ENCODE results near the gene SLC6A12.

Gene SLC6A12

DNA sequence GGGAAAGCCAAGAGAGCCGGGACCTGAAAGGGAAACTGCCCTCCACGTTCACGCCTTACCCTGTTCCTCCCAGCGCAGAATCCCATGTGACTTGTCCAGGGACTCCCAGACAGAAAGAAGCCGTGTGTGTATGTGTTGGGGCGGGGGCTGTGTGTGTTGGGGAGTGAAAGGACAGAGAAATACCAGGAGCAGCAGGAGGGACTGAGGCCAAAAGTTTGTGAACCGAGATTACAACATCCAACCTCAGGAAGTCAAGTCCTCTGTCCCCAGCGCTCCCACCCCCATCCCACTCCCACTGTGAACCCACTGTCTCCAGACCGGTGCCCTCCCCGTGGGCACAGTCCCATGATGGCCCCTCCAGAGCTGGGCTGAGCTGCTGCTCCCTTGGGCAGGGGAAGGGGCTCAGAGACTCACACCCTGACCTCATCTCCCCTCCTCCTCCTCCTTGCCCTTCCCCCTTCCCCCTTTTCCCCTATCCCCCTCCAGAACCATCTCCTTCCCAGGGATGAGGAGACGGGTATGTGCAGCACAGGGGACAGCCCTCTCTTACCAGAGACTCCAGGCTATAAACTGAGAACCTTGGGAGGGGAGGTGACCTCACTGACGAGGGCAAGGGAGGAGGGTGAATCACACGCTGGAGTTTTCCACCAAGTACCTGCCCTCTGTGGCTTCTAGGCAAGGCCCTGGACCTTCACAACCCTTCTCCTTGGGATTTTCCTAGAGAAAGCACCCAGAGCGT is at the start of gene SLC6A12:
Gene SLC6A12 (minus strand): TSS at position 155 of the 739 bp plus-strand sequence. CDS start 4,171 bp downstream, outside the sequence.
- Mint-ChIP-seq H3K27ac (no peak within 1 kb of the TSS), H3K4me3 (no peak within 1 kb of the TSS), H3K9me3 (no peaks in the 10 kb centered on the region), H3K27me3 (ENCODE audit: low read depth) (peaks cover 7% of the 10 kb centered on the region), H3K4me1 (ENCODE audit: low read depth) (no peaks in the 10 kb centered on the region), H3K36me3 (ENCODE audit: low read depth) (no peaks in the 10 kb centered on the region)

DNA sequence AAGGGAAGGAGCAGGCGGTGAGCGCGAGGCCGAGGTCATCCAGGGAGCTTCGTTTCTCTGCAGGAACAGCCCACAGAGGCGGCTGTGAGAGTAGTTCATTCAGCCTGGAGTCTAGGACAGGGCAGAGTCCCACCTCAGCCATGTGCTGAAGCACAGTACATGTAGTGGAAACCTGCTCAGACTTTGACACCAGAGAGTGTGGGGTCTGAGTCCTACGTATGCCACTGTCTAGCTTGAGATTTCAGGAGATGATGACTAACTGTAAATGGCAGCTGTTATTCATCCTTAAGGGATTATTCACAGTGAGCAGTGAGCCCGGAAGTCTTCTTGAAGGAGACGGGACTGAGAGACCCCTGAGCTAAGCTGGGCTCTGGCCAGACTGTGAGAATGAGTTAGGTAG is 49.6 kb upstream of the SLC6A12 start:
- Mint-ChIP-seq H3K27ac (no peak overlapping the region), H3K27me3 (ENCODE audit: low read depth) (peaks cover 5% of the 10 kb centered on the region), H3K36me3 (ENCODE audit: low read depth) (no peaks in the 10 kb centered on the region), H3K9me3 (no peaks in the 10 kb centered on the region), H3K4me3 (no peak overlapping the region), H3K4me1 (ENCODE audit: low read depth) (no peaks in the 10 kb centered on the region)

DNA sequence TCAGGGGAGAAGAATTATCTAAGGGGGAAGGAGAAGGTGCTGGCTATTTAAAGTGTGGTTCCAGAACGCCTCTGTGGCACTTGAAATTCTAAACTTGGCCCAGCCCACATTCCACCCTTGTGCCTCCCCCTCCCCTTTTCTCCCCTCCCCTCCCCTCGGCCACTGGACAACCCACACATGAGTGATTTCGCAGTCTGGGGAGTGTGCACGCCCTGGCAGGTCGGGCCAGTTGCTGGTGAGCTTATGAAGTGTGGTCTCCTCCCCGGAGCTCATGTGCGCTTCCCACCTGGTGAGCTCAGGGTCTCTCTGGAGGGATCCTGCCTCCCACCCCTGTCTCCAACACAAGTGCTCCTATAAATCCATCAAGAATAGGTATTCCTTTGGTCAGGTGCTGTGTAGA is 48.9 kb upstream of the SLC6A12 start, which contains the start of gene SLC6A13:
Gene SLC6A13 (minus strand): TSS at position 20 of the 400 bp plus-strand sequence. CDS start 2,784 bp downstream, outside the sequence.
- no peak within 1 kb of the TSS for H3K27ac Mint-ChIP-seq
- no peak within 1 kb of the TSS for H3K4me3 Mint-ChIP-seq
- no peaks in the 10 kb centered on the region for H3K36me3 Mint-ChIP-seq (ENCODE audit: low read depth)
- peaks cover 5% of the 10 kb centered on the region for H3K27me3 Mint-ChIP-seq (ENCODE audit: low read depth)
- H3K9me3 Mint-ChIP-seq, result no peaks in the 10 kb centered on the region
- no peaks in the 10 kb centered on the region for H3K4me1 Mint-ChIP-seq (ENCODE audit: low read depth)

DNA sequence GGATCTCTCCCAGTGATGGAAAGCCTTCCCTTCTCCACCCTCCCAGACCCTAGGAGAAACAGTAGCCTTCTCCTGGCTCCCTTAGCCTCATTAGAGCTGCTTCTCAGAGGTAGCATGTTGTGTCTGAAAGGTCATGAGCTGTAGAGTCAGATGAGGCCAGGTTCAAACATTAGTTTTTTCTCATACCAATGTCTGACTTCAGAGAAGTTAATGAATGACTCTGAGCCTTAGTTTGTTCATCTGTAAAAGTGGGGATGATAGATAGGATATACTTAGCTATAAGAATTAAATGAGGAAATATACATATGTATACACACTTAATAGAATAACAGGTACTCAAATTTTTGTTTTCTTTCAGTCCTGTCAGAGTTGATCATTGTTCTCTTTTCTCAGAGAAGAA is 48.2 kb upstream of the SLC6A12 start:
- Mint-ChIP-seq H3K27me3 (ENCODE audit: low read depth) (peaks cover 5% of the 10 kb centered on the region), H3K9me3 (no peaks in the 10 kb centered on the region), H3K27ac (no peak overlapping the region), H3K4me1 (ENCODE audit: low read depth) (no peaks in the 10 kb centered on the region), H3K4me3 (no peak overlapping the region), H3K36me3 (ENCODE audit: low read depth) (no peaks in the 10 kb centered on the region)

DNA sequence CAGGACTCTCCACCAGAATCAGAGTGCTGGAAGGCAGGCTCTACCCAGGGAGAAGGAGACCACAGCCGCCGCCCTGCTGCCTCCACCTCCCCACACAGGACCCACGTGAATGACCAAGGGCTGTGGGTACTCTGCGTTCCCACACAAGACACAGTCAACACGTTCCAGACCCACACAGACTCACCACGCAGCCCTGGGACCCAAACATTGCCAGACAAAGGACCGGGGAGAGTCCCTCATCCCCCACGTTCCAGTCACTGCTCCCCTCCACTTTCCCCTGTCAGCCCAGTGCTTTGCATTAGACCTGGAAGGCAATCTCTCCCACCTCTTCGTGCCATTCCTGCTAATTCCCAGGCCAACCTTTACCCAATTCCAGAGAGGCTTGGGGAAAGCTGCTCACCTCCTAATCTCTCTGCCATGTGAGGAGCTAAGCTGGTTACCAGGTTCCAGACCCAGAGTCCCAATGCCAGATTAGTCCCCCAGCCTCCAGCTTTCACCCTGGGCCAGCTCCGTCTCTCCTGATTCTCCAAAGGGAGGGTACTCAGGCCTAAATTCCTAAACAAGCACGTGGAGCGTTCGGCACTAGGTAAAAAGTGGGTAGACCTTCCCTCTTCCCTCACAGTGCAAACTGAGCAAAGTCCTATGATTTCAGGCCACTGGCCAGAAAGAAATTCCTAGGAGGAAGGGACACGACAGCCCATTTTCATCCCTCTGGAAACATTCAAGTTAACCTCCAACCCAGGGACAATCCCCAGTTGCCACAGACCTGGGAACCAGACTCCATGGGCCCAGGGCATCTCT is 43.8 kb upstream of the SLC6A12 start:
- no peak overlapping the region for H3K27ac Mint-ChIP-seq
- no peaks in the 10 kb centered on the region for H3K9me3 Mint-ChIP-seq
- H3K4me1 Mint-ChIP-seq (ENCODE audit: low read depth), result no peaks in the 10 kb centered on the region
- H3K36me3 Mint-ChIP-seq (ENCODE audit: low read depth), result no peaks in the 10 kb centered on the region
- H3K27me3 Mint-ChIP-seq (ENCODE audit: low read depth), result peaks cover 8% of the 10 kb centered on the region
- H3K4me3 Mint-ChIP-seq, result no peak overlapping the region

DNA sequence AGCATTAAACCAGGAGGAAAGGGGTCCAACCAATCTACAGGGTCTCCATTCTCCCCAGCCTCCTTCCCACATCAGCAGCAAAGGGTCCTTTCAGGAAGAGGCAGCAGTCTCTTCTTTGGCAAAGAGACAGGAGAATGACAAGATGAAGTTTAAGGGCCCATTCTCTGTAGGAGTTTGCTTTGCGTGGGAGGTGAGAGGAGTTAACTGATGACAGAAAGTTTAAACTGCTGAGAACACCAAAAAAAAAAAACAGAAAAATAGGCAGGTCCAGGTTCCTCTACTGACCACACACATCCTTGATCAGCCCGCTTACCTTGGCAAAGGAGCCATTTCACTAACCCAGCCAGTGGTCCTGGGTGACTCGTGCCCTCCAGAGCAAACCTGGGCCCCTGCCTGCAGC is 43.0 kb upstream of the SLC6A12 start:
- Mint-ChIP-seq H3K9me3 (no peaks in the 10 kb centered on the region), H3K27me3 (ENCODE audit: low read depth) (peaks cover 8% of the 10 kb centered on the region)

GRCh38 chr12:256225-256624 is 42.3 kb upstream of the SLC6A12 start:
- Mint-ChIP-seq H3K4me3 (no peak overlapping the region), H3K27me3 (ENCODE audit: low read depth) (peaks cover 8% of the 10 kb centered on the region), H3K27ac (no peak overlapping the region), H3K36me3 (ENCODE audit: low read depth) (no peaks in the 10 kb centered on the region), H3K9me3 (no peaks in the 10 kb centered on the region), H3K4me1 (ENCODE audit: low read depth) (no peaks in the 10 kb centered on the region)

More for the DNA sequence above, 43.0 kb upstream of the SLC6A12 start:
- Mint-ChIP-seq H3K27ac (no peak overlapping the region), H3K4me1 (ENCODE audit: low read depth) (no peaks in the 10 kb centered on the region), H3K4me3 (no peak overlapping the region), H3K36me3 (ENCODE audit: low read depth) (no peaks in the 10 kb centered on the region)

- H3K4me1 Mint-ChIP-seq (ENCODE audit: low read depth), result no peaks in the 10 kb centered on the region
- no peaks in the 10 kb centered on the region for H3K9me3 Mint-ChIP-seq
- H3K4me3 Mint-ChIP-seq, result no peak overlapping the region
- H3K27me3 Mint-ChIP-seq (ENCODE audit: low read depth), result peaks cover 7% of the 10 kb centered on the region
- H3K27ac Mint-ChIP-seq, result no peak overlapping the region
- no peaks in the 10 kb centered on the region for H3K36me3 Mint-ChIP-seq (ENCODE audit: low read depth)
Measured at GRCh38 chr12:254912-255311, 41.0 kb upstream of the SLC6A12 start.

- no peak overlapping the region for H3K27ac Mint-ChIP-seq
- H3K4me1 Mint-ChIP-seq (ENCODE audit: low read depth), result no peaks in the 10 kb centered on the region
- no peak overlapping the region for H3K4me3 Mint-ChIP-seq
- no peaks in the 10 kb centered on the region for H3K36me3 Mint-ChIP-seq (ENCODE audit: low read depth)
- H3K9me3 Mint-ChIP-seq, result no peaks in the 10 kb centered on the region
- peaks cover 4% of the 10 kb centered on the region for H3K27me3 Mint-ChIP-seq (ENCODE audit: low read depth)
Measured at GRCh38 chr12:254039-254438, 40.1 kb upstream of the SLC6A12 start.

- no peaks in the 10 kb centered on the region for H3K36me3 Mint-ChIP-seq (ENCODE audit: low read depth)
- no peaks in the 10 kb centered on the region for H3K9me3 Mint-ChIP-seq
Measured at GRCh38 chr12:253116-253831, 39.3 kb upstream of the SLC6A12 start.

GRCh38 chr12:252636-253035 is 38.7 kb upstream of the SLC6A12 start:
- Mint-ChIP-seq H3K4me3 (no peak overlapping the region), H3K4me1 (ENCODE audit: low read depth) (no peaks in the 10 kb centered on the region), H3K9me3 (peaks cover 5% of the 10 kb centered on the region), H3K27me3 (ENCODE audit: low read depth) (peaks cover 11% of the 10 kb centered on the region), H3K27ac (no peak overlapping the region), H3K36me3 (ENCODE audit: low read depth) (no peaks in the 10 kb centered on the region)

More at GRCh38 chr12:253116-253831, 39.3 kb upstream of the SLC6A12 start:
- Mint-ChIP-seq H3K4me3 (no peak overlapping the region), H3K27me3 (ENCODE audit: low read depth) (peaks cover 6% of the 10 kb centered on the region), H3K4me1 (ENCODE audit: low read depth) (no peaks in the 10 kb centered on the region), H3K27ac (no peak overlapping the region)

- H3K4me3 Mint-ChIP-seq, result no peak overlapping the region
- no peak overlapping the region for H3K27ac Mint-ChIP-seq
- H3K4me1 Mint-ChIP-seq (ENCODE audit: low read depth), result no peaks in the 10 kb centered on the region
- no peaks in the 10 kb centered on the region for H3K36me3 Mint-ChIP-seq (ENCODE audit: low read depth)
- H3K9me3 Mint-ChIP-seq, result peaks cover 21% of the 10 kb centered on the region
- H3K27me3 Mint-ChIP-seq (ENCODE audit: low read depth), result peaks cover 8% of the 10 kb centered on the region
Measured at GRCh38 chr12:247271-247670, 33.3 kb upstream of the SLC6A12 start.

- no peaks in the 10 kb centered on the region for H3K4me1 Mint-ChIP-seq (ENCODE audit: low read depth)
- no peaks in the 10 kb centered on the region for H3K36me3 Mint-ChIP-seq (ENCODE audit: low read depth)
- no peak overlapping the region for H3K27ac Mint-ChIP-seq
- H3K9me3 Mint-ChIP-seq, result peaks cover 21% of the 10 kb centered on the region
- H3K4me3 Mint-ChIP-seq, result no peak overlapping the region
- H3K27me3 Mint-ChIP-seq (ENCODE audit: low read depth), result peaks cover 5% of the 10 kb centered on the region
Measured at GRCh38 chr12:243381-243780, 29.4 kb upstream of the SLC6A12 start.

DNA sequence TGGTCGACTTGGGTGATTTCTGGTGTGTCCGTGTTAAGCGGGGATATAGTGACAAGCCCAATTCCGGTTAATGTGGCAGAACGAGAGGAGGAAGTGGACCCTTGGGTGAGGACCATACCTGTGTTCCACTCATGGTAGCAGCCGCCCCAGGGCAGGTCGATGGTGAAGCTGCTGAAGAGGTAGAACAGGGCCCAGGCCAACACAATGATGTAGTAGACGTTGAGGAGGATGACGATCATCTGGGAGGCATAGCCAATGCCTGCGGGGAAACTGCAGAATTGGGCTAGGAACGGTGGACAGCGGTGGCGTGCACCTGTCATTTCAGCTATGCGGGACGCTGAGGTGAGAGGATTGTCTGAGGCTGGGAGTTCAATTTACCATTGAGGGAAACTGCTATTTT is 28.5 kb upstream of the SLC6A12 start:
- H3K4me1 Mint-ChIP-seq (ENCODE audit: low read depth), result no peaks in the 10 kb centered on the region
- no peak overlapping the region for H3K4me3 Mint-ChIP-seq
- no peak overlapping the region for H3K27ac Mint-ChIP-seq
- peaks cover 16% of the 10 kb centered on the region for H3K9me3 Mint-ChIP-seq
- no peaks in the 10 kb centered on the region for H3K27me3 Mint-ChIP-seq (ENCODE audit: low read depth)
- H3K36me3 Mint-ChIP-seq (ENCODE audit: low read depth), result no peaks in the 10 kb centered on the region
